SU-DHL-6 (cell line): Measurements from ENCODE around the gene POU6F2.

Experiments
- CTCF ChIP-seq: fragments of 200-600 bp; sonication (generic); IDR thresholded peaks from one replicate; pipeline ENCODE4 v1.5.1; 2017; ENCODE audit warnings: antibody characterized with exemption, mild to moderate bottlenecking, low read length, moderate library complexity; ENCODE audit not compliant: insufficient read depth, poor library complexity, severe bottlenecking
- EZH2phosphoT487 ChIP-seq: fragments of 200-600 bp; sonication (generic), shearing (Covaris generic); conservative IDR thresholded peaks from 2 replicates; pipeline ENCODE4 v1.6.1; 2018; ENCODE audit warnings: mild to moderate bottlenecking, antibody characterized with exemption, low read length, moderate library complexity, mixed read lengths

GRCh38 chr7:38951213-38951612 lies 26.5 kb upstream of the POU6F2 start:
- TF ChIP-seq EZH2phosphoT487 = no peak
- TF ChIP-seq CTCF = no peak
